ENCODE data around the gene MDM2.
"Not testable (repeated sequence)": the region's sequence is repeated elsewhere in the genome, so short reads cannot be mapped to it uniquely, and the experiment has no call there.

The MDM2 gene

GRCh38 chr12:68793975-68794652, 13.9 kb upstream of the MDM2 start:
- Mint-ChIP-seq H3K27me3 (no peaks in the 10 kb centered on the region), H3K9me3 (no peaks in the 10 kb centered on the region), H3K27ac (no peak overlapping the region), H3K4me1 (no peaks in the 10 kb centered on the region), H3K36me3 (no peaks in the 10 kb centered on the region), H3K4me3 (no peak overlapping the region)
- ATAC-seq: no peak

- Mint-ChIP-seq H3K4me3 (no peak overlapping the region), H3K9me3 (no peaks in the 10 kb centered on the region), H3K36me3 (no peaks in the 10 kb centered on the region), H3K27me3 (no peaks in the 10 kb centered on the region), H3K27ac (no peak overlapping the region), H3K4me1 (no peaks in the 10 kb centered on the region)
- ATAC-seq: no peak
These were observed 13.2 kb upstream of the MDM2 start for GRCh38 chr12:68794653-68795251.

DNA sequence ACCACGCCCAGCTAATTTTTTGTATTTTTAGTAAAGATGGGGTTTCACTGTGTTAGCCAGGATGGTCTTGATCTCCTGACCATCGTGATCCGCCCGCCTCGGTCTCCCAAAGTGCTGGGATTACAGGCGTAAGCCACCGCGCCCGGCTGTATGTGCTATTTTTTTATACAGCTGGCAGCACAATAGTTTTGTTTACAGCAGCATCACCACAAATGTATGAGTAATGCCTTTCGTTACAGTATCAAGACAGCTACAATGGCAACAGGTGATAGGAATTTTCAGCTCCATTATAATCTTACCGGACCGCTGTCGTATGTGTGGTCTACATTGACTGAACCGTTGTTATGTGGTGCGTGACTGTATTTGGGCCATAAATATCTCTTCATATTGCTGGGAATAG, 11.6 kb upstream of the MDM2 start:
- Mint-ChIP-seq H3K27ac (no peak overlapping the region), H3K9me3 (no peaks in the 10 kb centered on the region), H3K4me1 (no peaks in the 10 kb centered on the region), H3K27me3 (no peaks in the 10 kb centered on the region), H3K36me3 (no peaks in the 10 kb centered on the region), H3K4me3 (no peak overlapping the region)
- ATAC-seq: no peak

- Mint-ChIP-seq H3K9me3 (no peaks in the 10 kb centered on the region), H3K27me3 (no peaks in the 10 kb centered on the region), H3K36me3 (no peaks in the 10 kb centered on the region), H3K4me1 (no peaks in the 10 kb centered on the region), H3K27ac (no peak overlapping the region), H3K4me3 (no peak overlapping the region)
- ATAC-seq: no peak
These were observed 9.1 kb upstream of the MDM2 start for GRCh38 chr12:68798882-68799234.

DNA sequence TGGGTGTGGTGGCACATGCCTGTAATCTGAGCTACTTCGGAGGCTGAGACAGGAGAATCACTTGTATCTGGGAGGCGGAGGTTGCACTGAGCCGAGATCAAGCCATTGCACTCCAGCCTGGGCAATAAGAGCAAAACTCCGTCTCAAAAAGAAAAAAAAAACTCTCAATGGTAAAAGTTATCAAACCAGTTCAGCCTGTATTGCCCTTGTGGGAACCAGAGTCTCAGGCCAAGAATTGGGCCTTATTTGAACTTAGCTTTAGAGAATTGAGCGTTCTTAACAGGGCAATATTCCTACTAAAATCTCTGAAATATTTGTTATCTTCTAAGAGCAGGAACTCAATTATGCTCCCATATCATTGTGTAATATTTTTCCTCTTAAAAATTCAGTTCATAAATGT, 7.7 kb upstream of the MDM2 start:
- Mint-ChIP-seq H3K27ac (no peak overlapping the region), H3K27me3 (no peaks in the 10 kb centered on the region), H3K4me3 (no peak overlapping the region), H3K36me3 (no peaks in the 10 kb centered on the region), H3K4me1 (no peaks in the 10 kb centered on the region), H3K9me3 (no peaks in the 10 kb centered on the region)
- no peak for ATAC-seq

DNA sequence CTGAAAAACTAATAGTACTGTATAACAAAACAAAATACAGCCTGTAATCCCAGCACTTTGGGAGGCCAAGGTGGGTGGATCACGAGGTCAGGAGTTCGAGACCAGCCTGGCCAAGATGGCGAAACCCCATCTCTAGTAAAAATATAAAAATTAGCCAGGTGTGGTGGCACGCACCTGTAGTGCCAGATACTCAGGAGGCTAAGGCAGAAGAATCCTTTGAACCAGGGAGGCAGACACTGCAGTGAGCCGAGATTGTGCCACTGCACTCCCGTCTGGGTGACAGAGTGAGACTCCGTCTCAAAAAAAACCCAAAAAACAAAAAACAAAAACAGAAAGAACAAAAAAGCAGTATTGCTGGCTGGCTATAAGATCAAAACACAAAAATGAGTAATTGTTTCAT, 6.9 kb upstream of the MDM2 start:
- not testable (repeated sequence) for ATAC-seq, H3K27ac Mint-ChIP-seq, H3K4me3 Mint-ChIP-seq, H3K27me3 Mint-ChIP-seq, H3K36me3 Mint-ChIP-seq, H3K9me3 Mint-ChIP-seq, H3K4me1 Mint-ChIP-seq

GRCh38 chr12:68802372-68802745, 5.6 kb upstream of the MDM2 start:
- H3K9me3 Mint-ChIP-seq, H3K4me3 Mint-ChIP-seq, H3K27me3 Mint-ChIP-seq, ATAC-seq, H3K36me3 Mint-ChIP-seq, H3K4me1 Mint-ChIP-seq, H3K27ac Mint-ChIP-seq: not testable (repeated sequence)

GRCh38 chr12:68802911-68803651, 4.9 kb upstream of the MDM2 start:
- not testable (repeated sequence) for H3K36me3 Mint-ChIP-seq, H3K4me1 Mint-ChIP-seq, H3K4me3 Mint-ChIP-seq, ATAC-seq, H3K9me3 Mint-ChIP-seq, H3K27ac Mint-ChIP-seq, H3K27me3 Mint-ChIP-seq

DNA sequence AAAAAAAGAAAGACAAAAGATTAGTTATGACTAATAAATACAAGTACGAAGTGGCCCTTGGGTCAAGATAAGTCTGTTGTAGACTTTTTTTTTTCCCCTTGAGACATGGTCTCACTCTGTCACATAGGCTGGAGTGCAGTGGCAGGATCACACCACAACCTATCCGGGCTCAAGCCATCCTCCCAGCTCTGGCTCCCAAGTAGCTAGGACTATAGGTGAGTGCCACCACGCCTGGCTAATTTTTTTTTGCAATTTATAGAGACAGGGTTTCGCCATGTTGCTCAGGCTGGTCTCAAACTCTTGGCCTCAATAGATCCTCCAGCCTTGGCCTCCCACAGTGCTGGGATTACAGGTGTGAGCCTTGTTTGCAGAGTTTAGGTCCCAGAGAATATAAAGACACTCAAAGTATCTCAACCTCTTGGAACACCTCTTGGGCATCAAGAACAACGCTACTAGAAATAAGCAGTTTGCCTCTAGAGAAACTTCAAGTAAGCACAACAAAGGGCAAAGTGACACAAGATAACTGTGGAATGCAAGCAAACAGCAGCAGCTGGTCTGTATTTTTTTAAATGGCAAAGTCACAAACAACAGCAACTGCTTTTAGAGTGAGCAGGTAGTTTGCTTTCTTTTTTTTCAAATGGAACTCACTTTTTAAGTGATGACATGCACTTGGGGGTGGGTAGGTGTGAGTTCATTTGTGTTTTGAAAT, 3.9 kb upstream of the MDM2 start:
- no peaks in the 10 kb centered on the region for H3K27me3 Mint-ChIP-seq
- no peak overlapping the region for H3K4me3 Mint-ChIP-seq
- ATAC-seq: no peak
- no peaks in the 10 kb centered on the region for H3K4me1 Mint-ChIP-seq
- H3K36me3 Mint-ChIP-seq: no peaks in the 10 kb centered on the region
- H3K27ac Mint-ChIP-seq: no peak overlapping the region
- H3K9me3 Mint-ChIP-seq: no peaks in the 10 kb centered on the region

DNA sequence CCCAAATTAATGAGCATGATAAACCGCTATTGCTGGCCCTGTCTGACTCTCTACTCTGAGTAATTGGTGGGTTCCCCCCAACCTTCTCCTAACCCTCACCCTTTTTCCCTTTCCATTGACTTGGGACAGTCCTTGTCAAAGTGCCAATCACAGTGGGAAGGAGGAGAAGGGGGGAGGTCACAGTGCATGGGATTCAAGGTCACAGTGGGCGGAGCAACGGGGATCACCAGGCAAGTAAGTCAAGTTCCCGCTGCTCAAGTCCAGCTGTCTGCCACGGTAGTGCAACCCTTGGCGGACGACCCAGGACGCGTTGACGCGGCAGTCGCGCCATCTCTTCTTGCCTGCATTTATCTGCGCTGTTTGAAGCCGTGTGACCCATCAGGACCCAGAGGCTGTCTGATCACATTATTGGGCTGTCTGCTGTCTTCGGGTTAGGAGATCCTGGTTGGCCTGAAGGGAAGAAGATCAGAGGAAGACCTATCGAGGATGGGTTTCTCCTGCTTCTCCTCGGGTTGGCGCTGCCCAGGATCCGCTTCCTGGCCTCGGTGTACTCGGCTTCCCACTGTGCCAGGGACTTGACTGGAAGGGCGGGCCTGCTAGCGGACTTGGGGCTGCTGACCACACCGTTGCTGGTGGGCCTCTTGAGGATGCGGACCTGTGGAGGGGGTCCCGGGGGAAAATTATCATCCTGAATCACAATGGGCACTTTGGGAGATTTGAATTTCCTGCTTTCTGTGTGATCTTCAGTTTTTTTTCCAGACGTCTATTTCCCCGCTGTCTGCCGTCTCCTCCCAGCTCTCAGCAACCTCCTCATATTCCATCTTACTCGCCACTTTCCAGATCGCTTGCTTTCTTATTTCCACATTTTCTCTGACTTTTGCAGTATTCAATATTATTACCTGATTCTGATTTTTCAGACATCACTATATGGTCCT, 3.1 kb upstream of the MDM2 start:
- no peak overlapping the region for H3K27ac Mint-ChIP-seq
- peaks cover 4% of the 10 kb centered on the region for H3K36me3 Mint-ChIP-seq
- no peak for ATAC-seq
- H3K9me3 Mint-ChIP-seq: no peaks in the 10 kb centered on the region
- no peaks in the 10 kb centered on the region for H3K4me1 Mint-ChIP-seq
- H3K27me3 Mint-ChIP-seq: no peaks in the 10 kb centered on the region
- no peak overlapping the region for H3K4me3 Mint-ChIP-seq

DNA sequence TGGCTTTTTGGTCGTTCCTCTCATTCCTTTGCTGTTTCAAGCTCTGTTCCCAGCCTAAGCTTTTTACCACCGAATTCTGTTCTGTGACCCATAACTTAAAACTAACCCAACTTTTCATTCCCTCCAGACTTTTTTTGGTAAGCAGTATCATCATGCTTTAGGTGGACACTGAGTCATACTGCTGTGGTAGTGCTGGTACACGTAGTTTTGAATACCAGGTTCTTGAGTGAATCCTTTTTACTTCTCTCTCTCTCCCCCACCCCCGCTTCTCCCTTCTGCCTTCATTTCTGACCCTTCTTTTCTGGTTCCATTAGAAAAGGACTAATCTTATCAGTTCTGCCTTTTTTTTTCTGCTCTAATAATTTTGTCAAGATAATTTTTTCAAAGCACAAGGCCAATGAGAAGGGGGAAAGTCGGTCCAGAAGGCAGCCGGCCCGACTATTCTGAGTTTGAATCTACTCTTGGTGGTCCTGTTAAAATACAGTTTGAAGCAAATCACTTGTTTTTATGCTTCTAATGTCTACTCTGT, 2.3 kb upstream of the MDM2 start:
- no peak for ATAC-seq
- Mint-ChIP-seq H3K4me3 (no peak overlapping the region), H3K9me3 (no peaks in the 10 kb centered on the region), H3K4me1 (peaks cover under 1% of the 10 kb centered on the region), H3K27me3 (no peaks in the 10 kb centered on the region), H3K36me3 (peaks cover 8% of the 10 kb centered on the region), H3K27ac (no peak overlapping the region)

DNA sequence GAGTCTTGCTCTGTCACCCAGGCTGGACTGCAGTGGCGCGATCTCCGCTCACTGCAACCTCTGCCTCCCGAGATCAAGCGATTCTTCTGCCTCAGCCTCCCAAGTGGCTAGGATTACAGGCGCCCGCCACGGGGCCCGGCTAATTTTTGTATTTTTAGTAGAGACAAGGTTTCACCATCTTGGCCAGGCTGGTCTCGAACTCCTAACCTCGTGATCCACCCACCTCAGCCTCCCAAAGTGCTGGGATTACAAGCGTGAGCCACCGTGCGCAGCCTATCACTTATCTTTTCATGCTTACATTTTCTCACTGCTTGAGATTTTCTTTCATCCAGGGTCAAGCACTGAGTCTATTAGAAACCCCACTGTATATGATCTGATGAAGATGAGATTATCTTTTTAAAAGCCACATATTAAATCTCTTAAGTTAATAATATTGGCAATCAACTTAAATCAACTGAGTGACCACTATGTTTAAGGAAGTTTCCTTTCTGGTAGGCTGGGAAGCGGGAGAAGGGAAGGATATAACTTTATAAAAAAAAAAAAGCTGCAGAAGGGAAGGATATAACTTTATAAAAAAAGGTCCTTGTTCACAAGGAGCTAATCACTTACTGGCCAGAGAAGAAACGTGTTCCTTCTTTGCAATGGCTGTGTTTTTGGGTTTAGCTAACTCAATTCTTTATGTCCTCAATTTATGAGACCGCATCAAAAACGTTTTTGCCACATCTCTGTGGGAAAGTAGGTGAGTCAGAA, 1.3 kb upstream of the MDM2 start:
- Mint-ChIP-seq H3K4me3 (peak overlapping the region; percentile 89), H3K4me1 (peaks cover 11% of the 10 kb centered on the region), H3K9me3 (no peaks in the 10 kb centered on the region), H3K36me3 (peaks cover 13% of the 10 kb centered on the region), H3K27me3 (no peaks in the 10 kb centered on the region), H3K27ac (peak overlapping the region; percentile 100)
- ATAC-seq: no peak

GRCh38 chr12:68807274-68807575, 752 bp upstream of the MDM2 start:
- H3K27me3 Mint-ChIP-seq, ATAC-seq, H3K9me3 Mint-ChIP-seq: not testable (repeated sequence)
- peaks cover 16% of the 10 kb centered on the region for H3K4me1 Mint-ChIP-seq
- H3K27ac Mint-ChIP-seq: peak overlapping the region; percentile 100
- H3K36me3 Mint-ChIP-seq: peaks cover 13% of the 10 kb centered on the region
- H3K4me3 Mint-ChIP-seq: peak overlapping the region; percentile 89
